Suprapubic skin (tissue), 4 donors: ENCODE data around the gene BMPR1B. TPM values are rescaled to one million over a fixed set of nuclear protein-coding genes. Genes with fewer than 3 reads are reported as not detected.
"Not testable (repeated sequence)": the region's sequence is repeated elsewhere in the genome, so short reads cannot be mapped to it uniquely, and the experiment has no call there.

Source experiments
- DNase-seq, 2 donors: peaks; one replicate each; pipeline ENCODE4 v3.0.0-alpha.2; 2019; ENCODE audit warnings: low spot score in 2 of 2
- H3K27ac ChIP-seq: fragments of 200-600 bp; sonication (generic); one replicate; pipeline ENCODE4 v1.5.1; 2019
- H3K27me3 ChIP-seq: fragments of 200-600 bp; sonication (generic); one replicate; pipeline ENCODE4 v1.5.1; 2019
- H3K36me3 ChIP-seq: fragments of 200-600 bp; sonication (generic); one replicate; pipeline ENCODE4 v1.5.1; 2019
- H3K4me1 ChIP-seq: fragments of 200-600 bp; sonication (generic); one replicate; pipeline ENCODE4 v1.5.1; 2019
- H3K4me3 ChIP-seq: fragments of 200-600 bp; sonication (generic); one replicate; pipeline ENCODE4 v1.5.1; 2019; ENCODE audit warnings: mild to moderate bottlenecking
- H3K9me3 ChIP-seq: fragments of 200-600 bp; sonication (generic); one replicate; pipeline ENCODE4 v1.5.1; 2019
- CTCF ChIP-seq, 2 donors: fragments of 200-600 bp in 1 of 2; fragments of 450-650 bp in 1 of 2; sonication (generic) in 1 of 2; IDR thresholded peaks; one replicate each; pipeline ENCODE4 v1.5.1; 2016 to 2019; ENCODE audit warnings: antibody characterized with exemption in 2 of 2, mild to moderate bottlenecking in 1 of 2, moderate library complexity in 1 of 2
- EP300 ChIP-seq: sonication (generic); formaldehyde crosslinking; IDR thresholded peaks from one replicate; pipeline ENCODE4 v1.6.1; 2017; ENCODE audit warnings: antibody characterized with exemption
- POLR2A ChIP-seq, 2 donors: fragments of 450-650 bp; IDR thresholded peaks; one replicate each; pipeline ENCODE4 v1.6.1; 2017; ENCODE audit warnings: antibody characterized with exemption in 2 of 2, mild to moderate bottlenecking in 2 of 2, moderate library complexity in 2 of 2
- POLR2AphosphoS5 ChIP-seq, 3 donors: sonication (generic); formaldehyde crosslinking; IDR thresholded peaks; one replicate each; pipeline ENCODE4 v1.6.1; 2017; ENCODE audit warnings: antibody characterized with exemption in 3 of 3
- WGBS: methylation state at CpG from one replicate; pipeline ENCODE4 v1.1.5; 2018; 5-methylcytosine and 5-hydroxymethylcytosine counted together
- total RNA-seq, 4 donors: library from RNA; depleted of rRNA; stranded (reverse); fragments of >200 nt; gene quantifications; one replicate each; pipeline ENCODE4 v1.1.0, GENCODE V29; 2016

BMPR1B gene
- total RNA-seq, 4 donors from 2014 or later, result 0.38 to 1.2 (median 0.75) TPM

GRCh38 chr4:95165926-95166524 lies 408.3 kb downstream of the BMPR1B start:
- no peaks in the 10 kb centered on the region for H3K27me3 ChIP-seq
- no peaks in the 10 kb centered on the region for H3K9me3 ChIP-seq
- TF ChIP-seq EP300, result no peak
- TF ChIP-seq POLR2A (IDR thresholded peaks at IDR 0.05), result no peak
- no peak for TF ChIP-seq POLR2AphosphoS5 (IDR thresholded peaks at IDR 0.05)
- TF ChIP-seq CTCF (IDR thresholded peaks at IDR 0.05), result peak; percentile 34 to 43
- no peak for DNase-seq
- 6% methylated on average over 3 of the region's 3 CpGs for WGBS
- no peak overlapping the region for H3K4me3 ChIP-seq
- H3K4me1 ChIP-seq, result no peaks in the 10 kb centered on the region
- H3K27ac ChIP-seq, result no peak overlapping the region
- H3K36me3 ChIP-seq, result no peaks in the 10 kb centered on the region

DNA sequence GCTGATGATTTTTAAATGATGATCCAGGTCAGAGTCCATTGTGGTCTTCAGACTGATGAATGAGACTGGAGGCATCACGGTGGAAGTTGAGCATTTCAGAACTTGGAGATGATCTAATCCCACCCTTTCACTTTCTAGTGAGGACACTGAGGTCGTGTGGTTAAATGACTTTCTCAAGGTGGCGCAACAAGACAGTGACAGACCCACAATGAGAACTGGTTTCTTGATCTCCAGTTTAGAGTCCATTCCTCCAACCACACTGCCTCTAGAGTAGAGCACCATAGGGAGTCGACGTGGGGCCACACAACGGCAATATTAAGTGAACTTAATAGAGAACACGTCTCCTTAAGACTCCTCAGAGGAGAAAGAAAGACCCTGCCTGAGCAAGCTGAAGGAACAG lies 410.1 kb downstream of the BMPR1B start:
- 77% methylated on average over 7 of the region's 7 CpGs for WGBS

GRCh38 chr4:95170176-95170575 lies 412.4 kb downstream of the BMPR1B start:
- DNase-seq, result no peak

More for the DNA sequence above, 410.1 kb downstream of the BMPR1B start:
- no peaks in the 10 kb centered on the region for H3K27me3 ChIP-seq
- DNase-seq, result no peak
- H3K9me3 ChIP-seq, result no peaks in the 10 kb centered on the region
- H3K27ac ChIP-seq, result no peak overlapping the region
- H3K36me3 ChIP-seq, result no peaks in the 10 kb centered on the region
- no peak overlapping the region for H3K4me3 ChIP-seq
- TF ChIP-seq POLR2A (IDR thresholded peaks at IDR 0.05), result no peak
- TF ChIP-seq CTCF (IDR thresholded peaks at IDR 0.05), result no peak
- TF ChIP-seq POLR2AphosphoS5 (IDR thresholded peaks at IDR 0.05), result no peak
- no peak for TF ChIP-seq EP300
- no peaks in the 10 kb centered on the region for H3K4me1 ChIP-seq

DNA sequence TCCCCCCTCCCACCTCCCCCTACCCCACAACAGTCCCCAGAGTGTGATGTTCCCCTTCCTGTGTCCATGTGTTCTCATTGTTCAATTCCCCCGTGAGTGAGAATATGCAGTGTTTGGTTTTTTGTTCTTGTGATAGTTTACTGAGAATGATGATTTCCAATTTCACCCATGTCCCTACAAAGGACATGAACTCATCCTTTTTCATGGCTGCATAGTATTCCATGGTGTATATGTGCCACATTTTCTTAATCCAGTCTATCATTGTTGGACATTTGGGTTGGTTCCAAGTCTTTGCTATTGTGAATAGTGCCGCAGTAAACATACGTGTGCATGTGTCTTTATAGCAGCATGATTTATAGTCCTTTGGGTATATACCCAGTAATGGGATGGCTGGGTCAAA lies 413.6 kb downstream of the BMPR1B start:
- H3K4me1 ChIP-seq, result not testable (repeated sequence)
- 100% methylated on average over 1 of the region's 3 CpGs for WGBS

More at GRCh38 chr4:95170176-95170575, 412.4 kb downstream of the BMPR1B start:
- no peak for TF ChIP-seq EP300
- TF ChIP-seq POLR2AphosphoS5 (IDR thresholded peaks at IDR 0.05), result no peak
- no peak for TF ChIP-seq POLR2A (IDR thresholded peaks at IDR 0.05)
- TF ChIP-seq CTCF (IDR thresholded peaks at IDR 0.05), result no peak
- Histone ChIP-seq H3K4me3 (no peak overlapping the region), H3K36me3 (no peaks in the 10 kb centered on the region), H3K27me3 (no peaks in the 10 kb centered on the region), H3K4me1 (no peaks in the 10 kb centered on the region), H3K9me3 (no peaks in the 10 kb centered on the region), H3K27ac (no peak overlapping the region)
- 87% methylated on average over 6 of the region's 7 CpGs for whole genome bisulfite sequencing

GRCh38 chr4:95178938-95179337 lies 421.2 kb downstream of the BMPR1B start:
- Histone ChIP-seq H3K27ac (no peak overlapping the region), H3K4me3 (no peak overlapping the region), H3K27me3 (no peaks in the 10 kb centered on the region), H3K36me3 (no peaks in the 10 kb centered on the region), H3K4me1 (no peaks in the 10 kb centered on the region), H3K9me3 (no peaks in the 10 kb centered on the region)
- no peak for DNase-seq
- WGBS, result 83% methylated on average over 2 of the region's 2 CpGs
- TF ChIP-seq EP300 (no peak), POLR2AphosphoS5 (IDR thresholded peaks at IDR 0.05) (no peak), POLR2A (IDR thresholded peaks at IDR 0.05) (no peak), CTCF (IDR thresholded peaks at IDR 0.05) (no peak)

More for the DNA sequence above, 413.6 kb downstream of the BMPR1B start:
- not testable (repeated sequence) for H3K4me3 ChIP-seq, H3K27ac ChIP-seq, DNase-seq, H3K36me3 ChIP-seq, H3K9me3 ChIP-seq, H3K27me3 ChIP-seq
